ENCODE measurements around the gene STRA8. TPM values are rescaled to one million over a fixed set of nuclear protein-coding genes. Genes with fewer than 3 reads are reported as not detected.

Gene STRA8, protein sequence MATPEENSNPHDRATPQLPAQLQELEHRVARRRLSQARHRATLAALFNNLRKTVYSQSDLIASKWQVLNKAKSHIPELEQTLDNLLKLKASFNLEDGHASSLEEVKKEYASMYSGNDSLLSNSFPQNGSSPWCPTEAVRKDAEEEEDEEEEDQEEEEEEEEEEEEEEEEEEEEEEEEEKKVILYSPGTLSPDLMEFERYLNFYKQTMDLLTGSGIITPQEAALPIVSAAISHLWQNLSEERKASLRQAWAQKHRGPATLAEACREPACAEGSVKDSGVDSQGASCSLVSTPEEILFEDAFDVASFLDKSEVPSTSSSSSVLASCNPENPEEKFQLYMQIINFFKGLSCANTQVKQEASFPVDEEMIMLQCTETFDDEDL
- total RNA-seq: not detected

DNA sequence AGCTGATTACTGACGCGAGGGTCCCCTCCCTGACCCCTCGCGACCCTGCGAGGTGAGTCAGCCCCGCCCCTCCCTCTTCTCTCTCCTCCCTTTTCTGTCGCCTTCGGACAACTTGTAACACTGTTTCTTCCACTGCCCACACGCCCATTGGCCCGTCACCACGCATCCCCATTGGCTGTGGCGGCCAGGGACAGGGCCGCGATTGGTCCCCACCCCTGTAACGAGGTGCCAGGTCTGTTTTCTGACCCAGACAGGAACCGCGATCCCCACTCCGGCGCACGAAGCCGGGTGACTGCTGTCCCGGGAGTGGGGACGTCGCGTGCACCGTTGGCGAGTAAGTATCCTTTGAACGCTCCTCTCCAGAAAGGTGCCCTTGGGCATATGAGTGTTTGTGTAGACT is at the start of gene STRA8:
TSS of gene STRA8 (plus strand) at position 269 of the 400 bp plus-strand sequence. CDS start 6,687 bp downstream, outside the sequence.
- Histone ChIP-seq H3K27me3 (replicated peaks; ENCODE audit: insufficient read depth) (no peaks in the 10 kb centered on the region), H3K4me1 (ENCODE audit: control insufficient read depth in 1 of 2, low read depth in 2 of 2) (no peaks in the 10 kb centered on the region), H3K36me3 (no peaks in the 10 kb centered on the region), H3K9me3 (no peaks in the 10 kb centered on the region), H3K4me3 (no peak within 1 kb of the TSS), H3K27ac (no peak within 1 kb of the TSS)
- TF ChIP-seq, protein P1, sequence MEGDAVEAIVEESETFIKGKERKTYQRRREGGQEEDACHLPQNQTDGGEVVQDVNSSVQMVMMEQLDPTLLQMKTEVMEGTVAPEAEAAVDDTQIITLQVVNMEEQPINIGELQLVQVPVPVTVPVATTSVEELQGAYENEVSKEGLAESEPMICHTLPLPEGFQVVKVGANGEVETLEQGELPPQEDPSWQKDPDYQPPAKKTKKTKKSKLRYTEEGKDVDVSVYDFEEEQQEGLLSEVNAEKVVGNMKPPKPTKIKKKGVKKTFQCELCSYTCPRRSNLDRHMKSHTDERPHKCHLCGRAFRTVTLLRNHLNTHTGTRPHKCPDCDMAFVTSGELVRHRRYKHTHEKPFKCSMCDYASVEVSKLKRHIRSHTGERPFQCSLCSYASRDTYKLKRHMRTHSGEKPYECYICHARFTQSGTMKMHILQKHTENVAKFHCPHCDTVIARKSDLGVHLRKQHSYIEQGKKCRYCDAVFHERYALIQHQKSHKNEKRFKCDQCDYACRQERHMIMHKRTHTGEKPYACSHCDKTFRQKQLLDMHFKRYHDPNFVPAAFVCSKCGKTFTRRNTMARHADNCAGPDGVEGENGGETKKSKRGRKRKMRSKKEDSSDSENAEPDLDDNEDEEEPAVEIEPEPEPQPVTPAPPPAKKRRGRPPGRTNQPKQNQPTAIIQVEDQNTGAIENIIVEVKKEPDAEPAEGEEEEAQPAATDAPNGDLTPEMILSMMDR (IDR thresholded peaks at IDR 0.05): no peak
- DNase-seq (ENCODE audit: low spot score) (no peak), ATAC-seq (ENCODE audit: insufficient number of reproducible peaks, low FRiP score, low read depth) (no peak)

DNA sequence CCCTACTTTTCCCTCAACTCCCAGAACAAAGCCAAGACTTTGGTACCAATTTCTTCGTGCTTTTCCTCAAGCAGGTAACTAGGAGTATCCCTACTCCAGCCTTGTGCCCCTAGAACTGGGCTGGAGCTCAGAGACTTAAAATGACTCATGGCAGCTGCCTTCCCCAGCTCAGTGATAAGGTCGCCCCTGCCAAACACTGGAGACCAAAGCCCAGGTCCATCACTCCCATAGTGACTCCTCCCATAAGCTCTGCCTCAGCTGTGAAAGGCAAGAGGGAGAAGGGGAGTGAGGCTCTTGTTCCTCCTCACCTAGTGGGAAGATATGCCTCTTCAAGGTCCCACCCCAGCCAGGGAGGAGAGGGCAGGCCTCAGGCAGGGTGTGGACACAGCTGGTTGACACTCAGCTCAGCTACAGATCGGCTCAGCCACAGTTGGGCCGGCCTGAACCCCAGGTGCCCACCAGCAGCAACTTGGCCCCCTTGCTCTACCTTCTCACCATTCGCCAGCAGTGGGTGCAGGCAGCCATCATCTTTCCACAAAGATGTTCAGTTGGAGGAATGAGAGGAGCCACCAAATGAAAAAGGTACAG is 49.3 kb upstream of the STRA8 start:
- TF ChIP-seq, protein P1 (IDR thresholded peaks at IDR 0.05): no peak
- no peak for ATAC-seq (ENCODE audit: insufficient number of reproducible peaks, low FRiP score, low read depth)
- Histone ChIP-seq H3K36me3 (peaks cover 56% of the 10 kb centered on the region), H3K4me1 (ENCODE audit: control insufficient read depth in 1 of 2, low read depth in 2 of 2) (no peaks in the 10 kb centered on the region), H3K27me3 (replicated peaks; ENCODE audit: insufficient read depth) (no peaks in the 10 kb centered on the region), H3K27ac (no peak overlapping the region), H3K9me3 (peaks cover 27% of the 10 kb centered on the region), H3K4me3 (no peak overlapping the region)
- no peak for DNase-seq (ENCODE audit: low spot score)

DNA sequence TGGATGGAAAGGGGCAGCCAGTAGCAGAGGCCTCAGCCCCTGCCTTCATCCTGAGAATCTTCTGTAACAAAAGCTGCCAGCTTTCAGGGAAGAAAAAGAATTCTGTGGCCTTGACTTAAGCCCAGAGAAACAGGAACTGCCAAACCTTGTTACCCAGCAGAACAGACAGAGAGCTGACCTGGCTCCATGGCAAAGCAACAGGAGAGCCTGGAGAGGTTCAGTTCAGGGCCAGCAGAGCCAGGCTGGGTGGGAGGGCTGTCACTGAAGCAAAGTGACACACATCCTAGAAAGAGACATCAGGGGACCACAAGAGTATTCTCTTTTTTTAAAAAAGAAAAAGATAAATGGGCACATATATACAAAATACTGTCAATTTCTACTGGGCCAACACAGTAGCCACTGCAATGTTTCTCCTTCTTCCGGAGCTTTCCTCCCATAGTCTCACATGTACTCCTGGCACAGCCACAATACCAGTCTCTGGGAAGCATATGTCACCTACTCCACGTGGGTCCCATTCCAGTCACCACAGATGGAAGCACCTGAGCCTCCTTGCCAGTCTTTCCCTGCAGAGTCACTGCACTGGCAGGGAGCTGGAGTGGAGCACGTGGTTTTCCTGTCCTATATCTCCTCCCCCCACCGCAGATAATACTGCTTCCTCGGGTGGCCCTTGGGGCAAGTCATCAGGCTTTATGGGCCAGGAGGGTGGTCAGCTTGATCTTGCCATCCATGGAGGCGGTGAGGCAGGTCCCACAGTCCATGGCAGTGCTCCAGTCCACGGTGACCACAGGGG is 48.0 kb upstream of the STRA8 start:
- Histone ChIP-seq H3K27ac (no peak overlapping the region), H3K36me3 (peaks cover 56% of the 10 kb centered on the region)

DNA sequence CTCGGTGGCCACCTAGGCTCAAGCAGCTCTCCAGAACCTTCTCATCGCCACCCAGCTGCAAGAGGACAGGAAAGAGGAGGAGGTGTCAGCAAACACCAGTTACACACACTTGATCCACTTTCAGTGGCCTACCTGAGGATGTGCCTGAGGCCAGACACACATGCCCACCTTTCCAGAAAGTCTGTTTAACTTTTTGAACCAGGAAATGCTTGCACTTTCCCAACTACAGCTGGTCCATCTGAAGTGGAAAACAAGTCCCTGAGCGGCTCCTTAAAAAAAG is 47.4 kb upstream of the STRA8 start:
- Histone ChIP-seq H3K27me3 (replicated peaks; ENCODE audit: insufficient read depth) (no peaks in the 10 kb centered on the region), H3K9me3 (peaks cover 16% of the 10 kb centered on the region), H3K4me3 (no peak overlapping the region), H3K27ac (no peak overlapping the region), H3K36me3 (peaks cover 56% of the 10 kb centered on the region), H3K4me1 (ENCODE audit: control insufficient read depth in 1 of 2, low read depth in 2 of 2) (no peaks in the 10 kb centered on the region)
- ATAC-seq (ENCODE audit: insufficient number of reproducible peaks, low FRiP score, low read depth): no peak
- TF ChIP-seq, protein P1 (IDR thresholded peaks at IDR 0.05): no peak
- no peak for DNase-seq (ENCODE audit: low spot score)

More for the DNA sequence above, 48.0 kb upstream of the STRA8 start:
- Histone ChIP-seq H3K4me3 (no peak overlapping the region), H3K4me1 (ENCODE audit: control insufficient read depth in 1 of 2, low read depth in 2 of 2) (no peaks in the 10 kb centered on the region), H3K27me3 (replicated peaks; ENCODE audit: insufficient read depth) (no peaks in the 10 kb centered on the region), H3K9me3 (peaks cover 21% of the 10 kb centered on the region)
- no peak for ATAC-seq (ENCODE audit: insufficient number of reproducible peaks, low FRiP score, low read depth)
- no peak for DNase-seq (ENCODE audit: low spot score)
- TF ChIP-seq, protein P1 (IDR thresholded peaks at IDR 0.05): no peak

DNA sequence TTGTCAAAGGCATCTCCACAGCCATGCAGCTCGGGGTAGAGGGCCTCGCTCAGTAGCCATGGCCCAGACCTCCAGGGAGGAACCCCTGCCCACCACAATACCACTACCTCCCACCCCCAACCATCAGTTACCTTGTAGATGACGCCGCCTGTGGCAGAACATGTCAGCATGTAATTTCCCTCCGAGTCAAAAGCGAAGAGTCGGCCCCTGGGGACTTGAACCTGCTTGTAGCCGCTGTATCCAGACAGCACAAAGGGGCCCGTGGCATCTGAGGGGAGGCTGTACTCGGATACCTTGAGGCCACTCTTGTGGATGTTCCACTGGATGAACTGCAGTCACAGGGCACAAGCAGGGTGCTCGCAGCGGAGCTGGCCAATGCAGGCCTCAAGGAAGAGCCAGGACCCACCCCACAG is 46.8 kb upstream of the STRA8 start:
- H3K4me3 ChIP-seq: no peak overlapping the region
- H3K36me3 ChIP-seq: peaks cover 56% of the 10 kb centered on the region
- no peak overlapping the region for H3K27ac ChIP-seq
- no peaks in the 10 kb centered on the region for H3K27me3 ChIP-seq (replicated peaks; ENCODE audit: insufficient read depth)
- H3K4me1 ChIP-seq (ENCODE audit: control insufficient read depth in 1 of 2, low read depth in 2 of 2): no peaks in the 10 kb centered on the region
- peaks cover 10% of the 10 kb centered on the region for H3K9me3 ChIP-seq
- no peak for DNase-seq (ENCODE audit: low spot score)
- ATAC-seq (ENCODE audit: insufficient number of reproducible peaks, low FRiP score, low read depth): no peak
- TF ChIP-seq, protein P1 (IDR thresholded peaks at IDR 0.05): no peak

Measured in thoracic aorta (tissue), 2 donors.